ENCODE measurements around the gene ZFP36L1. TPM values are rescaled to one million over a fixed set of nuclear protein-coding genes. Genes with fewer than 3 reads are reported as not detected.

Gene ZFP36L1
- total and polyA plus RNA-seq, 10 of the 15 experiments (the other 5 are each of a cell fraction or from before 2014, with no cell fraction given): 22.0 to 184 (median 66.1) TPM

DNA sequence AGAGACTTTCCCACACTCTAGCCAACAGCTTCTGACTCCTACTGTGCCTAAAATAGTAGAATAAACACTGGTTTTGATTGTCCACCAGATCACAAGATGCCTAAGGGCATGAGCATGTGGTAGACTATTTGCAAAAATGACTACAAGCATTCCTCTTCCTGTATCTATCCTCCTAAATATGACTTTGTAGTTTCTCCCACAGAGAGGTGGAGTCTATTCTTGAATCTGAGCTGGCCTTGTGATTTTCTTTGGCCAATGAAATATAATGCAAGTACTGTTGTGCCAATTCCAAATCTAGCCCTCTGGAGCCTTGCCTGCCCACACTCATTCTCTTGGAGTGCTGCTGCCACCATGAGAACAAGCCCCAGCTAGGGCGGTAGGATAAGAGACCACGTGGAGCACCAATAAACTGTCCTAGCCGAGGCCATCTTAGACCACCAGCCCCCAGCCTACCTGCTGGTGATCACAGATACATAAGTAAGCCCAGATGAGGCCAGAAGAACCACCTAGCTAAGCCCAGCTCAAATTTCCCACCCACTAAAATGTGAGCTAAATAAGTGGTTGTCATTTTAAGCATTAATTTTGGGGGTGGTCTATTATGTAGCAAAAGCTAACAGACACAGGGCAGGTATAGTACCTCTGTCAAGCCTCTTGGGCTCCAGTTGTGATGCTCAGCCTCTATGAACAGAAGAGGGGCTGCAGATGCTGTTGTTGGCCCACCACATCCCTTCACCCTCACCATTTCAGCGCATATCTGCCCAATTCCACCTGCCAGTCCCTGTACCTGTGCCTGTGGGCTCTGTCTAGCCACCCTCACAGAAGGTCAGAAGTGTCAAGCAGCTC, 17.9 kb downstream of the ZFP36L1 start:
- Histone ChIP-seq H4K20me1 (ENCODE audit: control insufficient read depth, insufficient read depth) (no peaks in the 10 kb centered on the region), H3K4me2 (ENCODE audit: control insufficient read depth, insufficient read depth) (no peak overlapping the region), H3K36me3 (ENCODE audit: control insufficient read depth in 2 of 2, insufficient read depth in 2 of 2, low read length in 1 of 2) (no peaks in the 10 kb centered on the region), H3K9ac (ENCODE audit: control insufficient read depth, insufficient read depth, low read length) (no peak overlapping the region), H3K27ac (ENCODE audit: control insufficient read depth, insufficient read depth) (no peak overlapping the region), H2AFZ (ENCODE audit: control insufficient read depth, low read depth, low read length) (no peak overlapping the region), H3K27me3 (replicated peaks in 1 of 2; ENCODE audit: control insufficient read depth in 2 of 2, insufficient read depth in 2 of 2, low read length in 1 of 2) (no peaks in the 10 kb centered on the region), H3K4me3 (no peak overlapping the region), H3K9me3 (replicated peaks; ENCODE audit: control insufficient read depth, insufficient read depth, low read length) (peaks cover 2% of the 10 kb centered on the region; the same call in 1 of the 3 replicates), H3K4me1 (ENCODE audit: control insufficient read depth, insufficient read depth, low read length) (no peaks in the 10 kb centered on the region), H3K79me2 (ENCODE audit: control insufficient read depth, insufficient read depth, low read length) (no peaks in the 10 kb centered on the region)
- RAD21 ChIA-PET (ENCODE audit: unreplicated experiment): no interaction called here
- FAIRE-seq: no peak
- no peak for ATAC-seq
- WGBS (ENCODE audit: insufficient coverage, insufficient replicate concordance, low lambda C conversion rate, missing lambda C conversion rate): 54% methylated on average over 4 of the region's 4 CpGs
- BruUV-seq (replicated peaks): no TSS peak
- POLR2A ChIA-PET: no interaction called here
- intact Hi-C loops (cut with micrococcal nuclease; ENCODE audit: unreplicated experiment): no loop called here
- in situ Hi-C loops (cut with MboI): no loop called here
- SMC1A ChIA-PET (ENCODE audit: uncharacterized antibody, unreplicated experiment): interaction anchor here (0.6 to 1.5 kb wide), 5 partner anchors 13 to 421 kb away, joined by 3 to 6 read pairs (median 3); no protein-coding TSS in a partner anchor
- no peak for DNase-seq (ENCODE audit: low read depth, low spot score)
- CTCF ChIA-PET: interaction anchor here (0.7 to 3.0 kb wide), 5 partner anchors 12 to 526 kb away, joined by 3 to 7 read pairs (median 4); no protein-coding TSS in a partner anchor
- TF ChIP-seq ZZZ3 (IDR thresholded peaks at IDR 0.05; ENCODE audit: control insufficient read depth, insufficient read length, low read depth) (no peak), RELA (IDR thresholded peaks at IDR 0.05; ENCODE audit: borderline replicate concordance, partially characterized antibody) (no peak), LARP7 (IDR thresholded peaks at IDR 0.05) (no peak), MYB (IDR thresholded peaks at IDR 0.05; ENCODE audit: borderline replicate concordance, low read depth, low read length) (no peak), ZBED1 (IDR thresholded peaks at IDR 0.05; ENCODE audit: borderline replicate concordance) (no peak), FOXM1 (IDR thresholded peaks at IDR 0.05; ENCODE audit: low read depth, low read length) (no peak), TBL1XR1 (IDR thresholded peaks at IDR 0.05; ENCODE audit: low read depth, low read length) (no peak), ZNF274 (IDR thresholded peaks at IDR 0.05; ENCODE audit: insufficient read depth, insufficient read length) (no peak), MTA2 (IDR thresholded peaks at IDR 0.05; ENCODE audit: low read depth) (no peak), DPF2 (IDR thresholded peaks at IDR 0.05) (no peak), CHD4 (IDR thresholded peaks at IDR 0.05) (no peak), BCL11A (IDR thresholded peaks at IDR 0.05; ENCODE audit: low read depth, low read length) (no peak), POLR2AphosphoS2 (IDR thresholded peaks at IDR 0.05; ENCODE audit: low read depth, low read length) (no peak), NR2F1 (conservative IDR thresholded peaks at IDR 0.05) (no peak), NBN (IDR thresholded peaks at IDR 0.05) (no peak), HDAC2 (IDR thresholded peaks at IDR 0.05) (no peak), CREM (IDR thresholded peaks at IDR 0.05; ENCODE audit: low read depth) (no peak), ETV6 (conservative IDR thresholded peaks at IDR 0.05 in 1 of 2, IDR thresholded peaks at IDR 0.05 in 1 of 2; ENCODE audit: borderline replicate concordance in 1 of 2, low read depth in 1 of 2) (no peak)
- TF ChIP-seq, protein P1, sequence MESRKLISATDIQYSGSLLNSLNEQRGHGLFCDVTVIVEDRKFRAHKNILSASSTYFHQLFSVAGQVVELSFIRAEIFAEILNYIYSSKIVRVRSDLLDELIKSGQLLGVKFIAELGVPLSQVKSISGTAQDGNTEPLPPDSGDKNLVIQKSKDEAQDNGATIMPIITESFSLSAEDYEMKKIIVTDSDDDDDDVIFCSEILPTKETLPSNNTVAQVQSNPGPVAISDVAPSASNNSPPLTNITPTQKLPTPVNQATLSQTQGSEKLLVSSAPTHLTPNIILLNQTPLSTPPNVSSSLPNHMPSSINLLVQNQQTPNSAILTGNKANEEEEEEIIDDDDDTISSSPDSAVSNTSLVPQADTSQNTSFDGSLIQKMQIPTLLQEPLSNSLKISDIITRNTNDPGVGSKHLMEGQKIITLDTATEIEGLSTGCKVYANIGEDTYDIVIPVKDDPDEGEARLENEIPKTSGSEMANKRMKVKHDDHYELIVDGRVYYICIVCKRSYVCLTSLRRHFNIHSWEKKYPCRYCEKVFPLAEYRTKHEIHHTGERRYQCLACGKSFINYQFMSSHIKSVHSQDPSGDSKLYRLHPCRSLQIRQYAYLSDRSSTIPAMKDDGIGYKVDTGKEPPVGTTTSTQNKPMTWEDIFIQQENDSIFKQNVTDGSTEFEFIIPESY (IDR thresholded peaks at IDR 0.05): no peak
- TF ChIP-seq, protein P2, sequence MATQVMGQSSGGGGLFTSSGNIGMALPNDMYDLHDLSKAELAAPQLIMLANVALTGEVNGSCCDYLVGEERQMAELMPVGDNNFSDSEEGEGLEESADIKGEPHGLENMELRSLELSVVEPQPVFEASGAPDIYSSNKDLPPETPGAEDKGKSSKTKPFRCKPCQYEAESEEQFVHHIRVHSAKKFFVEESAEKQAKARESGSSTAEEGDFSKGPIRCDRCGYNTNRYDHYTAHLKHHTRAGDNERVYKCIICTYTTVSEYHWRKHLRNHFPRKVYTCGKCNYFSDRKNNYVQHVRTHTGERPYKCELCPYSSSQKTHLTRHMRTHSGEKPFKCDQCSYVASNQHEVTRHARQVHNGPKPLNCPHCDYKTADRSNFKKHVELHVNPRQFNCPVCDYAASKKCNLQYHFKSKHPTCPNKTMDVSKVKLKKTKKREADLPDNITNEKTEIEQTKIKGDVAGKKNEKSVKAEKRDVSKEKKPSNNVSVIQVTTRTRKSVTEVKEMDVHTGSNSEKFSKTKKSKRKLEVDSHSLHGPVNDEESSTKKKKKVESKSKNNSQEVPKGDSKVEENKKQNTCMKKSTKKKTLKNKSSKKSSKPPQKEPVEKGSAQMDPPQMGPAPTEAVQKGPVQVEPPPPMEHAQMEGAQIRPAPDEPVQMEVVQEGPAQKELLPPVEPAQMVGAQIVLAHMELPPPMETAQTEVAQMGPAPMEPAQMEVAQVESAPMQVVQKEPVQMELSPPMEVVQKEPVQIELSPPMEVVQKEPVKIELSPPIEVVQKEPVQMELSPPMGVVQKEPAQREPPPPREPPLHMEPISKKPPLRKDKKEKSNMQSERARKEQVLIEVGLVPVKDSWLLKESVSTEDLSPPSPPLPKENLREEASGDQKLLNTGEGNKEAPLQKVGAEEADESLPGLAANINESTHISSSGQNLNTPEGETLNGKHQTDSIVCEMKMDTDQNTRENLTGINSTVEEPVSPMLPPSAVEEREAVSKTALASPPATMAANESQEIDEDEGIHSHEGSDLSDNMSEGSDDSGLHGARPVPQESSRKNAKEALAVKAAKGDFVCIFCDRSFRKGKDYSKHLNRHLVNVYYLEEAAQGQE (IDR thresholded peaks at IDR 0.05; ENCODE audit: low read depth, low read length): no peak

Data from GM12878 (cell line).